HepG2 (cell line): ENCODE measurements around the gene MYBPC2. TPM values are rescaled to one million over a fixed set of nuclear protein-coding genes. Genes with fewer than 3 reads are reported as not detected.

ENCODE experiments used
- ARHGAP35 ChIP-seq: sonication (generic); formaldehyde crosslinking; IDR thresholded peaks from 2 replicates; pipeline ENCODE4 v1.9.0; 2022; ENCODE audit warnings: mild to moderate bottlenecking, inconsistent platforms, moderate library complexity, missing genetic modification reagents, borderline replicate concordance
- GZF1 ChIP-seq: sonication (generic); formaldehyde crosslinking; IDR thresholded peaks from 2 replicates; pipeline ENCODE4 v1.5.1; 2020; ENCODE audit warnings: mild to moderate bottlenecking, missing genetic modification reagents
- MAFK ChIP-seq, 2 experiments: IDR thresholded peaks in 1 of 2; conservative IDR thresholded peaks in 1 of 2; 2 replicates each; pipeline ENCODE4 v1.6.1; 2011; ENCODE audit warnings: improper control_type of control experiment in 2 of 2, low read length in 2 of 2
- NRL ChIP-seq: sonication (generic); formaldehyde crosslinking; IDR thresholded peaks from 2 replicates; pipeline ENCODE4 v1.5.0; 2020; ENCODE audit warnings: missing genetic modification reagents, mild to moderate bottlenecking, moderate library complexity, borderline replicate concordance
- PCBP2 ChIP-seq: fragments of 200-400 bp; formaldehyde crosslinking; optimal IDR thresholded peaks from 2 replicates; pipeline ENCODE3; 2018; ENCODE audit warnings: low read length, low read depth; ENCODE audit not compliant: poor library complexity, severe bottlenecking
- SNAI1 ChIP-seq: sonication (generic); formaldehyde crosslinking; IDR thresholded peaks from 2 replicates; pipeline ENCODE4 v1.5.0; 2020; ENCODE audit warnings: mild to moderate bottlenecking, missing genetic modification reagents, borderline replicate concordance
- ZNF382 ChIP-seq: sonication (generic); formaldehyde crosslinking; IDR thresholded peaks from 2 replicates; pipeline ENCODE4 v1.5.0; 2020; ENCODE audit warnings: missing genetic modification reagents, mild to moderate bottlenecking, borderline replicate concordance
- ZNF558 ChIP-seq: sonication (generic); formaldehyde crosslinking; IDR thresholded peaks from 2 replicates; pipeline ENCODE4 v1.9.0; 2022; ENCODE audit warnings: mild to moderate bottlenecking, missing genetic modification reagents, borderline replicate concordance
- ZNF761 ChIP-seq: sonication (generic); formaldehyde crosslinking; conservative IDR thresholded peaks from 2 replicates; pipeline ENCODE4 v1.4.0; 2020; ENCODE audit warnings: mild to moderate bottlenecking, missing genetic modification reagents
- ZSCAN31 ChIP-seq: sonication (generic); formaldehyde crosslinking; IDR thresholded peaks from 2 replicates; pipeline ENCODE4 v1.5.0; 2020; ENCODE audit warnings: low read depth, mild to moderate bottlenecking, missing genetic modification reagents
- polyA plus RNA-seq, 8 experiments: library from polyadenylated mRNA; depleted of rRNA in 3 of 8; stranded (reverse) in 7 of 8; unstranded in 1 of 8; fragments of >200 nt; fragmentation: Illumina TruSeq in 4 of 8; extraction: Trizol in 4 of 8; gene quantifications; 2 replicates each; pipeline versions ENCODE4 v1.2.1 to v1.2.3, GENCODE V29; 2011 to 2016; ENCODE audit warnings: low read depth in 4 of 8, missing spikeins in 1 of 8, mixed read lengths in 1 of 8; ENCODE audit not compliant: insufficient read depth in 1 of 8
- total RNA-seq, 5 experiments: library from RNA; depleted of rRNA; stranded (reverse); fragments of >200 nt; fragmentation: Illumina TruSeq; extraction: Trizol; gene quantifications; 2 replicates each; pipeline ENCODE4 v1.2.3, GENCODE V29; 2016; ENCODE audit warnings: low read depth in 1 of 5
- TF ChIP-seq, protein P1 (sequence below): IDR thresholded peaks from 2 replicates; pipeline ENCODE4 v1.6.1; 2016; ENCODE audit warnings: low read depth, control low read depth
- TF ChIP-seq, protein P2 (sequence below), 2 experiments: sonication (generic) in 1 of 2; formaldehyde crosslinking in 1 of 2; IDR thresholded peaks; 2 replicates each; pipeline versions ENCODE4 v1.4.0 to v1.6.1; 2018 to 2020; ENCODE audit warnings: missing genetic modification reagents in 2 of 2, borderline replicate concordance in 1 of 2, low read depth in 1 of 2, mild to moderate bottlenecking in 1 of 2, missing biosample characterization in 1 of 2
- TF ChIP-seq, protein P3 (sequence below): sonication (generic); formaldehyde crosslinking; IDR thresholded peaks from 2 replicates; pipeline ENCODE4 v1.4.0; 2020; ENCODE audit warnings: missing genetic modification reagents
- TF ChIP-seq, protein P4 (sequence below): sonication (generic); formaldehyde crosslinking; IDR thresholded peaks from 2 replicates; pipeline ENCODE4 v1.9.0; 2021; ENCODE audit warnings: mild to moderate bottlenecking, missing genetic modification reagents

The MYBPC2 gene
- total and polyA plus RNA-seq, 2 of the 13 experiments (the other 11 are each of a cell fraction or from before 2014, with no cell fraction given), result not detected

DNA sequence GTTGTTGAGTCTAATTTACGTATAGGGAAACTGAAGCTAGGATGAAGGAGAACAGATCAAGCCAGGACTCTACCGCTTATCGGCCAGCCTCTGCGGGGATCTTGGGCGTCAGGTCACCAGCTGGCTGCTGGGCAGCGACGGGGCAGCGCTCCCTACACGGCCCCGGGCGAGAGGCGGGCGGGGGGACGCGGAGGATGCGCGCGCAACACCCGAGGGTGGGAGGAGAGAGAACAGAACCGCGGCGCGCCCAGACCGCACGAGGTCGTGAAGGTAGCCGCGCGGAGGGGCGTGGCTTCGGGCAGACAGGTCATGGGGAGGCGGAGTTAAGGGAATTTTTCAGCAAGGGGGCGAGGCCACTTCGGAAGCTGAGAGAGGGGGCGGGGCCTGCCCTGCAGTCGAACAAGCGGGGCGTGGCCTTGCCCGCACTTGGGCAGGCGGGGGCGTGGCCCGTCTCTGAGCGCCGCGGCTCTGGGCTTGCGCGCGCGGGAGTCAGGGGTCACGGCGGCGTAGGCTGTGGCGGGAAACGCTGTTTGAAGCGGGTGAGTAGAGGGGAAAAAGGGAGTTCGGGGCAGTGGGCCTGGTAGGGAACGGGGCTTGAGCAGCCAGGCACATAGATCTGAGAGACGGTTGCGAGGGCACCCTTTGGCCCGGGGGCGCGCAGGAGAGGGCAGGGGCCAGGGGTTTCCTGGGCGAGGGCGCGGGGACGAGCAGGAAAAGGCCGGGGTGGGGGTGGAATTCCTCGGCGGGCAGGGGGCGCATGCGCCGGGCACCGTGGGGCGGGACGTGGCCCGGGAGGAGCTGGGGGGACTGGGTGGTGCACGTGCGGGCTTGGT is 48.6 kb upstream of the MYBPC2 start, which contains the start of gene POLD1 (continued):
- TF ChIP-seq, protein P1, sequence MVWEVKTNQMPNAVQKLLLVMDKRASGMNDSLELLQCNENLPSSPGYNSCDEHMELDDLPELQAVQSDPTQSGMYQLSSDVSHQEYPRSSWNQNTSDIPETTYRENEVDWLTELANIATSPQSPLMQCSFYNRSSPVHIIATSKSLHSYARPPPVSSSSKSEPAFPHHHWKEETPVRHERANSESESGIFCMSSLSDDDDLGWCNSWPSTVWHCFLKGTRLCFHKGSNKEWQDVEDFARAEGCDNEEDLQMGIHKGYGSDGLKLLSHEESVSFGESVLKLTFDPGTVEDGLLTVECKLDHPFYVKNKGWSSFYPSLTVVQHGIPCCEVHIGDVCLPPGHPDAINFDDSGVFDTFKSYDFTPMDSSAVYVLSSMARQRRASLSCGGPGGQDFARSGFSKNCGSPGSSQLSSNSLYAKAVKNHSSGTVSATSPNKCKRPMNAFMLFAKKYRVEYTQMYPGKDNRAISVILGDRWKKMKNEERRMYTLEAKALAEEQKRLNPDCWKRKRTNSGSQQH (CRISPR knock-in tag), result no peak
- no peak for TF ChIP-seq PCBP2
- TF ChIP-seq MAFK (conservative IDR thresholded peaks at IDR 0.05 in 1 of 2, IDR thresholded peaks at IDR 0.05 in 1 of 2; ENCODE audit: low read length in 2 of 2), result no peak
- TF ChIP-seq ZSCAN31 (CRISPR knock-in tag), result 0 out of 2 replicates have a peak, but pooled peaks have one; percentile 11
- TF ChIP-seq, protein P2, sequence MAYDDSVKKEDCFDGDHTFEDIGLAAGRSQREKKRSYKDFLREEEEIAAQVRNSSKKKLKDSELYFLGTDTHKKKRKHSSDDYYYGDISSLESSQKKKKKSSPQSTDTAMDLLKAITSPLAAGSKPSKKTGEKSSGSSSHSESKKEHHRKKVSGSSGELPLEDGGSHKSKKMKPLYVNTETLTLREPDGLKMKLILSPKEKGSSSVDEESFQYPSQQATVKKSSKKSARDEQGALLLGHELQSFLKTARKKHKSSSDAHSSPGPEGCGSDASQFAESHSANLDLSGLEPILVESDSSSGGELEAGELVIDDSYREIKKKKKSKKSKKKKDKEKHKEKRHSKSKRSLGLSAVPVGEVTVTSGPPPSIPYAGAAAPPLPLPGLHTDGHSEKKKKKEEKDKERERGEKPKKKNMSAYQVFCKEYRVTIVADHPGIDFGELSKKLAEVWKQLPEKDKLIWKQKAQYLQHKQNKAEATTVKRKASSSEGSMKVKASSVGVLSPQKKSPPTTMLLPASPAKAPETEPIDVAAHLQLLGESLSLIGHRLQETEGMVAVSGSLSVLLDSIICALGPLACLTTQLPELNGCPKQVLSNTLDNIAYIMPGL (CRISPR knock-in tag; IDR thresholded peaks at IDR 0.05; ENCODE audit: borderline replicate concordance in 1 of 2, low read depth in 1 of 2), result peak in 1 of 2 experiments; percentile 72; a peak in 2 of 4 replicates
- TF ChIP-seq, protein P3, sequence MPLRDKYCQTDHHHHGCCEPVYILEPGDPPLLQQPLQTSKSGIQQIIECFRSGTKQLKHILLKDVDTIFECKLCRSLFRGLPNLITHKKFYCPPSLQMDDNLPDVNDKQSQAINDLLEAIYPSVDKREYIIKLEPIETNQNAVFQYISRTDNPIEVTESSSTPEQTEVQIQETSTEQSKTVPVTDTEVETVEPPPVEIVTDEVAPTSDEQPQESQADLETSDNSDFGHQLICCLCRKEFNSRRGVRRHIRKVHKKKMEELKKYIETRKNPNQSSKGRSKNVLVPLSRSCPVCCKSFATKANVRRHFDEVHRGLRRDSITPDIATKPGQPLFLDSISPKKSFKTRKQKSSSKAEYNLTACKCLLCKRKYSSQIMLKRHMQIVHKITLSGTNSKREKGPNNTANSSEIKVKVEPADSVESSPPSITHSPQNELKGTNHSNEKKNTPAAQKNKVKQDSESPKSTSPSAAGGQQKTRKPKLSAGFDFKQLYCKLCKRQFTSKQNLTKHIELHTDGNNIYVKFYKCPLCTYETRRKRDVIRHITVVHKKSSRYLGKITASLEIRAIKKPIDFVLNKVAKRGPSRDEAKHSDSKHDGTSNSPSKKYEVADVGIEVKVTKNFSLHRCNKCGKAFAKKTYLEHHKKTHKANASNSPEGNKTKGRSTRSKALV, result peak; percentile 66; the same call in 1 of the 2 replicates
- 0 out of 2 replicates have a peak, but pooled peaks have one; percentile 69 for TF ChIP-seq ZNF761 (CRISPR knock-in tag)
- TF ChIP-seq SNAI1, result no peak; the same call in 1 of the 2 replicates
- TF ChIP-seq GZF1 (CRISPR knock-in tag), result 0 out of 2 replicates have a peak, but pooled peaks have one; percentile 45
- TF ChIP-seq ARHGAP35 (CRISPR knock-in tag), result peak; percentile 26; the same call in 1 of the 2 replicates
- peak; percentile 22; the same call in 1 of the 2 replicates for TF ChIP-seq ZNF558 (CRISPR knock-in tag)
- TF ChIP-seq ZNF382 (CRISPR knock-in tag), result no peak
- TF ChIP-seq, protein P4, sequence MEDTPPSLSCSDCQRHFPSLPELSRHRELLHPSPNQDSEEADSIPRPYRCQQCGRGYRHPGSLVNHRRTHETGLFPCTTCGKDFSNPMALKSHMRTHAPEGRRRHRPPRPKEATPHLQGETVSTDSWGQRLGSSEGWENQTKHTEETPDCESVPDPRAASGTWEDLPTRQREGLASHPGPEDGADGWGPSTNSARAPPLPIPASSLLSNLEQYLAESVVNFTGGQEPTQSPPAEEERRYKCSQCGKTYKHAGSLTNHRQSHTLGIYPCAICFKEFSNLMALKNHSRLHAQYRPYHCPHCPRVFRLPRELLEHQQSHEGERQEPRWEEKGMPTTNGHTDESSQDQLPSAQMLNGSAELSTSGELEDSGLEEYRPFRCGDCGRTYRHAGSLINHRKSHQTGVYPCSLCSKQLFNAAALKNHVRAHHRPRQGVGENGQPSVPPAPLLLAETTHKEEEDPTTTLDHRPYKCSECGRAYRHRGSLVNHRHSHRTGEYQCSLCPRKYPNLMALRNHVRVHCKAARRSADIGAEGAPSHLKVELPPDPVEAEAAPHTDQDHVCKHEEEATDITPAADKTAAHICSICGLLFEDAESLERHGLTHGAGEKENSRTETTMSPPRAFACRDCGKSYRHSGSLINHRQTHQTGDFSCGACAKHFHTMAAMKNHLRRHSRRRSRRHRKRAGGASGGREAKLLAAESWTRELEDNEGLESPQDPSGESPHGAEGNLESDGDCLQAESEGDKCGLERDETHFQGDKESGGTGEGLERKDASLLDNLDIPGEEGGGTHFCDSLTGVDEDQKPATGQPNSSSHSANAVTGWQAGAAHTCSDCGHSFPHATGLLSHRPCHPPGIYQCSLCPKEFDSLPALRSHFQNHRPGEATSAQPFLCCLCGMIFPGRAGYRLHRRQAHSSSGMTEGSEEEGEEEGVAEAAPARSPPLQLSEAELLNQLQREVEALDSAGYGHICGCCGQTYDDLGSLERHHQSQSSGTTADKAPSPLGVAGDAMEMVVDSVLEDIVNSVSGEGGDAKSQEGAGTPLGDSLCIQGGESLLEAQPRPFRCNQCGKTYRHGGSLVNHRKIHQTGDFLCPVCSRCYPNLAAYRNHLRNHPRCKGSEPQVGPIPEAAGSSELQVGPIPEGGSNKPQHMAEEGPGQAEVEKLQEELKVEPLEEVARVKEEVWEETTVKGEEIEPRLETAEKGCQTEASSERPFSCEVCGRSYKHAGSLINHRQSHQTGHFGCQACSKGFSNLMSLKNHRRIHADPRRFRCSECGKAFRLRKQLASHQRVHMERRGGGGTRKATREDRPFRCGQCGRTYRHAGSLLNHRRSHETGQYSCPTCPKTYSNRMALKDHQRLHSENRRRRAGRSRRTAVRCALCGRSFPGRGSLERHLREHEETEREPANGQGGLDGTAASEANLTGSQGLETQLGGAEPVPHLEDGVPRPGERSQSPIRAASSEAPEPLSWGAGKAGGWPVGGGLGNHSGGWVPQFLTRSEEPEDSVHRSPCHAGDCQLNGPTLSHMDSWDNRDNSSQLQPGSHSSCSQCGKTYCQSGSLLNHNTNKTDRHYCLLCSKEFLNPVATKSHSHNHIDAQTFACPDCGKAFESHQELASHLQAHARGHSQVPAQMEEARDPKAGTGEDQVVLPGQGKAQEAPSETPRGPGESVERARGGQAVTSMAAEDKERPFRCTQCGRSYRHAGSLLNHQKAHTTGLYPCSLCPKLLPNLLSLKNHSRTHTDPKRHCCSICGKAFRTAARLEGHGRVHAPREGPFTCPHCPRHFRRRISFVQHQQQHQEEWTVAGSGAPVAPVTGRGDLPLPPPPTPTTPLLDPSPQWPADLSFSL (CRISPR knock-in tag), result no peak
- TF ChIP-seq NRL (CRISPR knock-in tag), result no peak; the same call in 1 of the 2 replicates
